Neural cell (in vitro differentiated cells): ENCODE measurements around the gene EGFL7. TPM values are rescaled to one million over a fixed set of nuclear protein-coding genes. Genes with fewer than 3 reads are reported as not detected.

Source experiments
- H2AFZ ChIP-seq: fragments of 200-600, 300-800 bp; sonication (generic), shearing (Covaris generic); 2 replicates; pipeline ENCODE4 v1.6.0; 2014; ENCODE audit warnings: low read depth, mild to moderate bottlenecking, antibody characterized with exemption, low read length, moderate library complexity
- H3F3A ChIP-seq: fragments of 200-600 bp; shearing (Covaris generic); 2 replicates; pipeline ENCODE4 v1.6.1; 2016; ENCODE audit warnings: mild to moderate bottlenecking, moderate library complexity, mixed read lengths, antibody characterized with exemption, low read length; ENCODE audit not compliant: insufficient read depth, poor library complexity, severe bottlenecking
- H3K27ac ChIP-seq: fragments of 200-600, 300-800 bp; sonication (generic), shearing (Covaris generic); 2 replicates; pipeline ENCODE4 v1.5.1; 2014; ENCODE audit warnings: mild to moderate bottlenecking, low read length, moderate library complexity
- H3K27me3 ChIP-seq: fragments of 300-800, 200-600 bp; sonication (generic), shearing (Covaris generic); 2 replicates; pipeline ENCODE4 v1.6.0; 2014; ENCODE audit warnings: mild to moderate bottlenecking, low read depth, low read length, moderate library complexity; ENCODE audit not compliant: insufficient read depth
- H3K36me3 ChIP-seq: fragments of 300-800, 200-600 bp; sonication (generic), shearing (Covaris generic); 2 replicates; pipeline ENCODE4 v1.5.1; 2014; ENCODE audit warnings: mild to moderate bottlenecking, antibody characterized with exemption, low read length, moderate library complexity; ENCODE audit not compliant: insufficient read depth
- H3K4me2 ChIP-seq: fragments of 300-800, 200-600 bp; sonication (generic), shearing (Covaris generic); 2 replicates; pipeline ENCODE4 v1.6.0; 2014; ENCODE audit warnings: mild to moderate bottlenecking, low read length
- H3K4me3 ChIP-seq: fragments of 300-800, 200-600 bp; sonication (generic), shearing (Covaris generic); 2 replicates; pipeline ENCODE4 v1.5.1; 2014; ENCODE audit warnings: mild to moderate bottlenecking, low read length, moderate library complexity
- H3K79me2 ChIP-seq: fragments of 200-600 bp; shearing (Covaris generic); replicated peaks from 2 replicates; pipeline ENCODE4 v1.6.0; 2014; ENCODE audit warnings: mild to moderate bottlenecking, low read length, moderate library complexity; ENCODE audit not compliant: insufficient read depth
- H3K9ac ChIP-seq: fragments of 300-800, 200-600 bp; sonication (generic), shearing (Covaris generic); 2 replicates; pipeline ENCODE4 v1.6.1; 2016; ENCODE audit warnings: mild to moderate bottlenecking, low read length, mixed read lengths
- H3K9me2 ChIP-seq: fragments of 200-600 bp; shearing (Covaris generic); 2 replicates; pipeline ENCODE4 v1.6.1; 2016; ENCODE audit warnings: mild to moderate bottlenecking, low read length, mixed read lengths; ENCODE audit not compliant: insufficient read depth
- H3K9me3 ChIP-seq: fragments of 200-600, 300-800 bp; sonication (generic), shearing (Covaris generic); 2 replicates; pipeline ENCODE4 v1.6.1; 2016; ENCODE audit warnings: mild to moderate bottlenecking, mixed run types, low read length, moderate library complexity, mixed read lengths
- H4K20me1 ChIP-seq: fragments of 200-600 bp; shearing (Covaris generic); 2 replicates; pipeline ENCODE4 v1.6.1; 2016; ENCODE audit warnings: mild to moderate bottlenecking, mixed run types; ENCODE audit not compliant: insufficient read depth
- EP300 ChIP-seq: fragments of 450-650 bp; conservative IDR thresholded peaks from 2 replicates; pipeline ENCODE4 v1.6.1; 2014; ENCODE audit warnings: antibody characterized with exemption, mild to moderate bottlenecking, moderate library complexity; ENCODE audit not compliant: poor library complexity, severe bottlenecking
- EZH2 ChIP-seq: fragments of 200-600, 300-800 bp; shearing (Covaris generic), sonication (generic); IDR thresholded peaks from 2 replicates; pipeline ENCODE4 v1.6.1; 2014; ENCODE audit warnings: antibody characterized with exemption, low read length, borderline replicate concordance, mild to moderate bottlenecking; ENCODE audit not compliant: insufficient read depth, poor library complexity, severe bottlenecking
- MXI1 ChIP-seq: fragments of 450-650 bp; conservative IDR thresholded peaks from 2 replicates; pipeline ENCODE4 v1.6.1; 2014; ENCODE audit warnings: antibody characterized with exemption, mild to moderate bottlenecking; ENCODE audit not compliant: poor library complexity, severe bottlenecking
- POLR2AphosphoS5 ChIP-seq: IDR thresholded peaks from 2 replicates; pipeline ENCODE4 v1.6.1; 2012
- RAD21 ChIP-seq: fragments of 450-650 bp; conservative IDR thresholded peaks from 2 replicates; pipeline ENCODE4 v1.6.1; 2014; ENCODE audit warnings: antibody characterized with exemption, mild to moderate bottlenecking, moderate library complexity
- SMC3 ChIP-seq: fragments of 450-650 bp; conservative IDR thresholded peaks from 2 replicates; pipeline ENCODE4 v1.6.1; 2014; ENCODE audit warnings: antibody characterized with exemption, mild to moderate bottlenecking, moderate library complexity; ENCODE audit not compliant: poor library complexity
- TAF1 ChIP-seq: IDR thresholded peaks from 2 replicates; pipeline ENCODE4 v1.6.1; 2012; ENCODE audit warnings: low read depth
- polyA plus RNA-seq: library from polyadenylated mRNA; depleted of rRNA; stranded (reverse); fragments of >200 nt; gene quantifications from 2 replicates; pipeline ENCODE4 v1.2.3, GENCODE V29; 2014
- TF ChIP-seq, protein P1 (sequence below): fragments of 450-650 bp; IDR thresholded peaks from 2 replicates; pipeline ENCODE4 v1.5.1; 2014; ENCODE audit warnings: antibody characterized with exemption, mild to moderate bottlenecking, moderate library complexity; ENCODE audit not compliant: poor library complexity, severe bottlenecking
- TF ChIP-seq, protein P2 (sequence below): IDR thresholded peaks from 2 replicates; pipeline ENCODE4 v1.6.1; 2012; ENCODE audit warnings: borderline replicate concordance

EGFL7 gene
- polyA plus RNA-seq, 1 donor from 2014 or later = 12.5 TPM

DNA sequence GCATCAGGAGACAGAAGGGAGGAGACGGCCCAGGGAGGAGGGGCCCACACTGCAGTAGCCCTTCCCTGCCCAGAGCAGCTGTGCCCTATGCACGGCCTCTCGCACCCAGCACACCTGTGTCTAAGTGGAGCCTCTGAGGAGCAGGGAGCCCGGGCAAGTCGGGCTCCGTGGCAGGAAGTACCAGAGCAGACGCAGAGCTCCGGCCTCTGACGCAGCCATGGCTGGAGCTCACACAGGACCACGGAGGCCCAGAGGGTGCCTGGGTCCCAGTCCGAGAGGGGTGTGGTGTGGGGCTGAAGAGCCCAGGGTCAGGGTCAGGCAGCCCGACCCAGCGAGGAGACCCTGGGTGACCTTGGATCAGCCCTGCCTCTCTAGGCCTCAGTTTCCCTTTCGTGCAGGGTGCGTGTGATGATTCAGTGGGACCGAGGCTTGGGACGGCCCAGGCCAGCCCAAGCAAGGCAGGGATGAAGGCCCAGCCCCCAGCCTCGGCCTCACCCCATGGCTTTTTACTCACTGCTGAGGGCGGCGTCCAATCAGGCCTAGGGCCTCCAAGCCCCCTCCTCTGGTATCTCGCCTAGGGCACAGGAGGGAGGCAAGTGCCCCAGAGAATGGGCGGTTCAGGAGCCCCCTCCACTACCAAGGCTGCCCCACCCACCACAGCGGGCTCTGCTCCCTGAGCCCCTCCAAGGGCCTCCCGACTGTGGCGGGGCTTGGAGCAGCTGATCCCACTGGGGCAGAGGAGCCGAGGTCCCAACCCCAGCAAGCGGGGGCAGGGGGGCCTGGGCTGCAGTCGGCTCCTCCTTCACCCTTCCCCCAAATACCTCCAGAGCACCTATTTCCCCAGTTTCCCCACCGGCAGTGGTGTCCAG is 28.8 kb downstream of the EGFL7 start:
- Histone ChIP-seq H3K4me2 (no peak overlapping the region), H3K9ac (no peak overlapping the region), H3K36me3 (no peaks in the 10 kb centered on the region), H3F3A (no peaks in the 10 kb centered on the region), H3K27ac (no peak overlapping the region), H2AFZ (no peak overlapping the region), H3K27me3 (peaks cover 9% of the 10 kb centered on the region), H3K4me3 (no peak overlapping the region), H3K79me2 (no peaks in the 10 kb centered on the region), H3K9me2 (no peaks in the 10 kb centered on the region), H3K9me3 (no peaks in the 10 kb centered on the region), H4K20me1 (no peaks in the 10 kb centered on the region)
- TF ChIP-seq POLR2AphosphoS5 = no peak
- no peak for TF ChIP-seq MXI1
- TF ChIP-seq SMC3 = no peak
- TF ChIP-seq EP300 = no peak
- TF ChIP-seq, protein P1, sequence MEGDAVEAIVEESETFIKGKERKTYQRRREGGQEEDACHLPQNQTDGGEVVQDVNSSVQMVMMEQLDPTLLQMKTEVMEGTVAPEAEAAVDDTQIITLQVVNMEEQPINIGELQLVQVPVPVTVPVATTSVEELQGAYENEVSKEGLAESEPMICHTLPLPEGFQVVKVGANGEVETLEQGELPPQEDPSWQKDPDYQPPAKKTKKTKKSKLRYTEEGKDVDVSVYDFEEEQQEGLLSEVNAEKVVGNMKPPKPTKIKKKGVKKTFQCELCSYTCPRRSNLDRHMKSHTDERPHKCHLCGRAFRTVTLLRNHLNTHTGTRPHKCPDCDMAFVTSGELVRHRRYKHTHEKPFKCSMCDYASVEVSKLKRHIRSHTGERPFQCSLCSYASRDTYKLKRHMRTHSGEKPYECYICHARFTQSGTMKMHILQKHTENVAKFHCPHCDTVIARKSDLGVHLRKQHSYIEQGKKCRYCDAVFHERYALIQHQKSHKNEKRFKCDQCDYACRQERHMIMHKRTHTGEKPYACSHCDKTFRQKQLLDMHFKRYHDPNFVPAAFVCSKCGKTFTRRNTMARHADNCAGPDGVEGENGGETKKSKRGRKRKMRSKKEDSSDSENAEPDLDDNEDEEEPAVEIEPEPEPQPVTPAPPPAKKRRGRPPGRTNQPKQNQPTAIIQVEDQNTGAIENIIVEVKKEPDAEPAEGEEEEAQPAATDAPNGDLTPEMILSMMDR = no peak
- TF ChIP-seq EZH2 = no peak
- TF ChIP-seq, protein P2, sequence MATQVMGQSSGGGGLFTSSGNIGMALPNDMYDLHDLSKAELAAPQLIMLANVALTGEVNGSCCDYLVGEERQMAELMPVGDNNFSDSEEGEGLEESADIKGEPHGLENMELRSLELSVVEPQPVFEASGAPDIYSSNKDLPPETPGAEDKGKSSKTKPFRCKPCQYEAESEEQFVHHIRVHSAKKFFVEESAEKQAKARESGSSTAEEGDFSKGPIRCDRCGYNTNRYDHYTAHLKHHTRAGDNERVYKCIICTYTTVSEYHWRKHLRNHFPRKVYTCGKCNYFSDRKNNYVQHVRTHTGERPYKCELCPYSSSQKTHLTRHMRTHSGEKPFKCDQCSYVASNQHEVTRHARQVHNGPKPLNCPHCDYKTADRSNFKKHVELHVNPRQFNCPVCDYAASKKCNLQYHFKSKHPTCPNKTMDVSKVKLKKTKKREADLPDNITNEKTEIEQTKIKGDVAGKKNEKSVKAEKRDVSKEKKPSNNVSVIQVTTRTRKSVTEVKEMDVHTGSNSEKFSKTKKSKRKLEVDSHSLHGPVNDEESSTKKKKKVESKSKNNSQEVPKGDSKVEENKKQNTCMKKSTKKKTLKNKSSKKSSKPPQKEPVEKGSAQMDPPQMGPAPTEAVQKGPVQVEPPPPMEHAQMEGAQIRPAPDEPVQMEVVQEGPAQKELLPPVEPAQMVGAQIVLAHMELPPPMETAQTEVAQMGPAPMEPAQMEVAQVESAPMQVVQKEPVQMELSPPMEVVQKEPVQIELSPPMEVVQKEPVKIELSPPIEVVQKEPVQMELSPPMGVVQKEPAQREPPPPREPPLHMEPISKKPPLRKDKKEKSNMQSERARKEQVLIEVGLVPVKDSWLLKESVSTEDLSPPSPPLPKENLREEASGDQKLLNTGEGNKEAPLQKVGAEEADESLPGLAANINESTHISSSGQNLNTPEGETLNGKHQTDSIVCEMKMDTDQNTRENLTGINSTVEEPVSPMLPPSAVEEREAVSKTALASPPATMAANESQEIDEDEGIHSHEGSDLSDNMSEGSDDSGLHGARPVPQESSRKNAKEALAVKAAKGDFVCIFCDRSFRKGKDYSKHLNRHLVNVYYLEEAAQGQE = no peak
- TF ChIP-seq TAF1 = no peak
- TF ChIP-seq RAD21 = no peak

DNA sequence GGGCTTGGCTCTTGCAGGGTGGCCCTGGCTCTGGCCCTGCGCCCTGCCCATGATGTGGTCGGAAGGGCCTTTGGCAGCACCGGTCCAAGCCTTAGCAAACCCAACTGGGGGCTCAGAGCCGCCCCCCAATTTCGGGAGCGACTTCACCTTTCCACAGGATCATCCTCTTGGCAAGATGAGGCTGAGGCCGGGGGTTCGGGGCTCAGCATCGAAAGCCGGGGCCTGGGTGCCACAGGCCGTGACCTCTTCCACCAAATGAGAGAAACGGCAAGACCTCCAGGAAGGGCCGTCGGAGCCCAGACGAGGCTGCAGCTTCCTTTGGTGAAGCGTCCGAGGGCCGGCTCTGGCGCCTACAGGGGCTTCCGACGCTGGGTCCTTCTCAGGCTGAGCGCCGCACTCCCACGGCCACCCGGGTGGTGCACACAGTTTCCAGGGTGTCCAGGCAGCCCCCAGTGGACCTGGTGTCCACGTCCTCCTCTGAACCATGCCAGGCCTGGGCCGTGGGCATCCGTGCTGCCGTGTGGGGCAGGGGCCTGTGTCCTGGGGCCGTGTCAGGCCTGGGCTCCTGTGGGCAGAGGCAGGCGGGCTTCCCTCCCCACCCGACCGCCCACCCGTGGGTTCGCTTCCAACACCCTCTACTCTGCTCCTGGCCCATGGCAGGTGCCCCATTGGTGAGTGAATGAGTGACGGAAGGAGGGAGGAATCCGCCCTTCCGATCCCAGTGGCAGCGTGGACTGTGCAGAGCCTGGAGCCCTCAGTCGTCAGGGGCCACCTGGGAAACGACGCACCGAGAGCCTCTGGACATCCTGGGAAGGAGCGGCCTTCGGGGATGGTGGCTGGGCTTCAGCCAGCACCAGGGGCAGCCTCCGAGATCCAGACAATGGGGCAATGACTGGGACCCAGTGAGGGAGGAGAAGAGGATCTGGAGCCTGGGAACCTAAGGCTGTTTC is 29.7 kb downstream of the EGFL7 start:
- Histone ChIP-seq H3K27me3 (peaks cover 3% of the 10 kb centered on the region), H2AFZ (no peak overlapping the region), H3K9me3 (no peaks in the 10 kb centered on the region), H3K4me2 (no peak overlapping the region), H3K79me2 (no peaks in the 10 kb centered on the region), H3F3A (no peaks in the 10 kb centered on the region), H3K36me3 (no peaks in the 10 kb centered on the region), H3K9me2 (no peaks in the 10 kb centered on the region), H3K27ac (no peak overlapping the region), H4K20me1 (no peaks in the 10 kb centered on the region), H3K9ac (no peak overlapping the region), H3K4me3 (no peak overlapping the region)
- TF ChIP-seq, protein P2 = no peak
